K562 (cell line): ENCODE data around the gene WDR20. TPM values are rescaled to one million over a fixed set of nuclear protein-coding genes. Genes with fewer than 3 reads are reported as not detected.

Source experiments
- ATAC-seq: fragments of 200-7000 bp; cut with Tn5 transposase; 3 replicates; pipeline ENCODE4 v1.9.1; 2020; ENCODE audit warnings: moderate library complexity
- BruUV-seq: library from RNA; stranded (reverse); fragments of 400-500 nt; replicated peaks from 2 replicates; lab custom pipeline; 2021; lab: Mats Ljungman, UMichigan
- CTCF ChIA-PET: fragments of 300-600 bp; formaldehyde crosslinking; extraction: SDS; loops from one replicate; lab custom pipeline; 2021; ENCODE audit warnings: low intra/inter-chr PET ratio; lab: Yijun Ruan, JAX
- POLR2A ChIA-PET: fragments of 300-600, 350-650 bp; sonication (Branson Sonifier 250); formaldehyde crosslinking; extraction: SDS; loops from one replicate; lab custom pipeline; 2021; ENCODE audit warnings: antibody characterized with exemption, inconsistent platforms; lab: Yijun Ruan, JAX
- DNase-seq, 4 experiments: peaks; one replicate each; pipeline versions ENCODE4 v3.0.0 to v3.0.0-alpha.2; 2011 to 2018; ENCODE audit warnings: low spot score in 3 of 4, mixed read lengths in 3 of 4; ENCODE audit errors: extremely low read depth in 1 of 4
- FAIRE-seq: peaks from 2 replicates; lab custom pipeline; 2011; peaks lifted over from hg19 to GRCh38; lab: Jason Lieb, UNC
- H2AFZ ChIP-seq: 2 replicates; pipeline ENCODE4 v1.6.0; 2011; ENCODE audit warnings: low read depth, low read length, control low read depth, inconsistent platforms
- H3K27ac ChIP-seq: fragments of 200-600 bp; 3 replicates; pipeline ENCODE4 v1.8.0; 2011; ENCODE audit warnings: low read depth, mild to moderate bottlenecking, control low read depth, inconsistent platforms, low read length, moderate library complexity, mixed read lengths; ENCODE audit errors: extremely low read depth
- H3K27me3 ChIP-seq, 2 experiments: fragments of 300-600 bp in 1 of 2; 2 replicates in 1 of 2; 3 replicates in 1 of 2; pipeline versions ENCODE4 v1.6.0 to v1.8.0; 2011; ENCODE audit warnings: inconsistent platforms in 2 of 2, low read length in 2 of 2, mild to moderate bottlenecking in 1 of 2, mixed read lengths in 1 of 2, moderate library complexity in 1 of 2; ENCODE audit not compliant: control insufficient read depth in 2 of 2, insufficient read depth in 2 of 2
- H3K36me3 ChIP-seq: fragments of 300-600 bp; 3 replicates; pipeline ENCODE4 v1.8.0; 2011; ENCODE audit warnings: mild to moderate bottlenecking, low read length, inconsistent platforms; ENCODE audit not compliant: control insufficient read depth, insufficient read depth
- H3K4me1 ChIP-seq, 2 experiments: fragments of 200-600 bp in 1 of 2; replicated peaks in 1 of 2; 2 replicates in 1 of 2; 3 replicates in 1 of 2; pipeline versions ENCODE4 v1.5.1 to v1.8.0; 2011; ENCODE audit warnings: inconsistent platforms in 2 of 2, low read length in 2 of 2, mild to moderate bottlenecking in 1 of 2, mixed read lengths in 1 of 2, moderate library complexity in 1 of 2; ENCODE audit not compliant: control insufficient read depth in 2 of 2, insufficient read depth in 2 of 2
- H3K4me2 ChIP-seq: 2 replicates; pipeline ENCODE4 v1.6.1; 2011; ENCODE audit warnings: low read length, control low read depth, inconsistent platforms, mixed read lengths; ENCODE audit not compliant: insufficient read depth
- H3K4me3 ChIP-seq: fragments of 200-600 bp; sonication (generic), shearing (Covaris generic); 2 replicates; pipeline ENCODE4 v1.5.1; 2016; ENCODE audit warnings: control low read depth, inconsistent platforms
- H3K79me2 ChIP-seq: fragments of 200-600 bp; 3 replicates; pipeline ENCODE4 v1.8.0; 2011; ENCODE audit warnings: low read length, inconsistent platforms; ENCODE audit not compliant: control insufficient read depth, insufficient read depth
- H3K9ac ChIP-seq, 2 experiments: 2 replicates each; pipeline versions ENCODE4 v1.6.0 to v1.6.1; 2011; ENCODE audit warnings: low read depth in 2 of 2, low read length in 2 of 2, control low read depth in 1 of 2, inconsistent platforms in 1 of 2, mild to moderate bottlenecking in 1 of 2, mixed read lengths in 1 of 2; ENCODE audit not compliant: insufficient read depth in 1 of 2
- H3K9me1 ChIP-seq: one replicate; pipeline ENCODE4 v1.6.0; 2011; ENCODE audit warnings: inconsistent platforms, mild to moderate bottlenecking, low read length, moderate library complexity; ENCODE audit not compliant: control insufficient read depth, insufficient read depth
- H3K9me3 ChIP-seq: replicated peaks from 2 replicates; pipeline ENCODE4 v1.5.1; 2011; ENCODE audit warnings: low read depth, low read length, inconsistent platforms; ENCODE audit not compliant: control insufficient read depth, insufficient read depth
- H4K20me1 ChIP-seq: replicated peaks from 2 replicates; pipeline ENCODE4 v1.6.1; 2011; ENCODE audit warnings: low read length, inconsistent platforms, mixed read lengths; ENCODE audit not compliant: control insufficient read depth, insufficient read depth
- BMI1 ChIP-seq: fragments of 150-350 bp; IDR thresholded peaks from 2 replicates; pipeline ENCODE4 v1.6.1; 2014; ENCODE audit warnings: low read length
- CBX2 ChIP-seq: fragments of 200-600 bp; sonication (generic); IDR thresholded peaks from one replicate; pipeline ENCODE4 v1.6.1; 2012; ENCODE audit warnings: mild to moderate bottlenecking, low read length, inconsistent platforms; ENCODE audit not compliant: insufficient read depth, poor library complexity, severe bottlenecking
- CBX8 ChIP-seq: fragments of 200-600 bp; sonication (generic); IDR thresholded peaks from 2 replicates; pipeline ENCODE4 v1.6.1; 2012; ENCODE audit warnings: borderline replicate concordance, mixed run types, low read depth, mild to moderate bottlenecking, moderate library complexity, mixed read lengths, low read length, control low read depth, inconsistent platforms; ENCODE audit not compliant: poor library complexity, severe bottlenecking; ENCODE audit errors: extremely low read depth
- FOSL1 ChIP-seq: fragments of 200-800 bp; sonication (Bioruptor generic); conservative IDR thresholded peaks from 2 replicates; pipeline ENCODE4 v1.6.1; 2016; ENCODE audit warnings: missing genetic modification characterization, missing compliant biosample characterization
- ZNF444 ChIP-seq: fragments of 250-450 bp; sonication (Bioruptor Pico); IDR thresholded peaks from 2 replicates; pipeline ENCODE4 v1.4.0; 2020; ENCODE audit warnings: mild to moderate bottlenecking, moderate library complexity
- ZNF79 ChIP-seq: fragments of 250-450 bp; sonication (Bioruptor Pico); IDR thresholded peaks from 2 replicates; pipeline ENCODE4 v1.4.0; 2020; ENCODE audit warnings: low read depth, mild to moderate bottlenecking, moderate library complexity
- WGBS: fragments of 100-300 bp; shearing (Covaris generic); methylation state at CpG from one replicate; pipeline ENCODE4 v1.1.6; 2016; ENCODE audit warnings: low coverage, mixed read lengths; ENCODE audit not compliant: insufficient coverage; ENCODE audit errors: missing lambda C conversion rate; 5-methylcytosine and 5-hydroxymethylcytosine counted together
- in situ Hi-C: fragments of 300-500 bp; cut with MboI; formaldehyde crosslinking; loops from 4 replicates; pipeline ENCODE4 v1.15.0; 2018; ENCODE audit warnings: inconsistent platforms, mixed read lengths
- intact Hi-C: fragments of 100-400 bp; cut with micrococcal nuclease; formaldehyde crosslinking; loops from 2 replicates; pipeline ENCODE4 v1.14.2; 2022
- polyA plus RNA-seq, 8 experiments: library from polyadenylated mRNA; depleted of rRNA in 4 of 8; stranded (reverse) in 5 of 8; unstranded in 3 of 8; fragments of >200 nt; fragmentation: Nextera tagmentation in 2 of 8; fragmentation: Illumina TruSeq in 1 of 8; extraction: Ambion mirVana in 2 of 8; extraction: Trizol in 1 of 8; gene quantifications; 2 replicates each; pipeline versions ENCODE4 v1.2.1 to v1.2.3, GENCODE V29; 2011 to 2014; ENCODE audit warnings: inconsistent platforms in 1 of 8, missing spikeins in 1 of 8
- total RNA-seq, 7 experiments: library from RNA; depleted of rRNA in 6 of 7; stranded (reverse); fragments of >200 nt in 6 of 7; fragmentation: Illumina TruSeq in 2 of 7; extraction: Trizol in 2 of 7; gene quantifications; 2 replicates each; pipeline versions ENCODE4 v1.2.1 to v1.2.3, GENCODE V29; 2011 to 2021; ENCODE audit warnings: low replicate concordance in 1 of 7
- TF ChIP-seq, protein P1 (sequence below): fragments of 450-650 bp; IDR thresholded peaks from 2 replicates; pipeline ENCODE4 v1.6.1; 2017; ENCODE audit warnings: antibody characterized with exemption, mild to moderate bottlenecking

The WDR20 gene
- total and polyA plus RNA-seq, 9 of the 15 experiments (the other 6 are each of a cell fraction or from before 2014, with no cell fraction given): 7.0 to 15.3 (median 11.8) TPM

DNA sequence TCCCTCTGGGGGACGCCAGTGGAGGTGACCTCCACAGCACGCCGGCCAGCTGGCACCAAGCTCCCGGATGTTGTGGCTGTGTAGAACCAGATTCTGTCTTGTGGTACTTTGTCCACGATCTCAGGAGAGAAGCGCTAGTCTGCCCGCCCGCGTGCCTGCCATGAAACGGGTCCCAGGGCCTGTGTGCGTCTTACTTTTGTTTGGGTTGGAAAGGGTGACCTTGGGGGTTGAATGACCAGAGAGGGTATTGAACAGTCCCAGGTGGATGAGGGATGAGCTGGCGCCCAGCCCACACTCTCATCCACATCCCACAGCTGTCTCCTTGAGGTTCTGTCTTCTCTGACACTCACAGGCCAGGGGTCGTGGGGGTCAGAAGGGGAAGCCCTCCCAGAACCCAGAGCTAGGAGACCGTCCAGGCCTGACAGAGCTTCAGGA is 78.3 kb downstream of the WDR20 start (continued):
- TF ChIP-seq, protein P1, sequence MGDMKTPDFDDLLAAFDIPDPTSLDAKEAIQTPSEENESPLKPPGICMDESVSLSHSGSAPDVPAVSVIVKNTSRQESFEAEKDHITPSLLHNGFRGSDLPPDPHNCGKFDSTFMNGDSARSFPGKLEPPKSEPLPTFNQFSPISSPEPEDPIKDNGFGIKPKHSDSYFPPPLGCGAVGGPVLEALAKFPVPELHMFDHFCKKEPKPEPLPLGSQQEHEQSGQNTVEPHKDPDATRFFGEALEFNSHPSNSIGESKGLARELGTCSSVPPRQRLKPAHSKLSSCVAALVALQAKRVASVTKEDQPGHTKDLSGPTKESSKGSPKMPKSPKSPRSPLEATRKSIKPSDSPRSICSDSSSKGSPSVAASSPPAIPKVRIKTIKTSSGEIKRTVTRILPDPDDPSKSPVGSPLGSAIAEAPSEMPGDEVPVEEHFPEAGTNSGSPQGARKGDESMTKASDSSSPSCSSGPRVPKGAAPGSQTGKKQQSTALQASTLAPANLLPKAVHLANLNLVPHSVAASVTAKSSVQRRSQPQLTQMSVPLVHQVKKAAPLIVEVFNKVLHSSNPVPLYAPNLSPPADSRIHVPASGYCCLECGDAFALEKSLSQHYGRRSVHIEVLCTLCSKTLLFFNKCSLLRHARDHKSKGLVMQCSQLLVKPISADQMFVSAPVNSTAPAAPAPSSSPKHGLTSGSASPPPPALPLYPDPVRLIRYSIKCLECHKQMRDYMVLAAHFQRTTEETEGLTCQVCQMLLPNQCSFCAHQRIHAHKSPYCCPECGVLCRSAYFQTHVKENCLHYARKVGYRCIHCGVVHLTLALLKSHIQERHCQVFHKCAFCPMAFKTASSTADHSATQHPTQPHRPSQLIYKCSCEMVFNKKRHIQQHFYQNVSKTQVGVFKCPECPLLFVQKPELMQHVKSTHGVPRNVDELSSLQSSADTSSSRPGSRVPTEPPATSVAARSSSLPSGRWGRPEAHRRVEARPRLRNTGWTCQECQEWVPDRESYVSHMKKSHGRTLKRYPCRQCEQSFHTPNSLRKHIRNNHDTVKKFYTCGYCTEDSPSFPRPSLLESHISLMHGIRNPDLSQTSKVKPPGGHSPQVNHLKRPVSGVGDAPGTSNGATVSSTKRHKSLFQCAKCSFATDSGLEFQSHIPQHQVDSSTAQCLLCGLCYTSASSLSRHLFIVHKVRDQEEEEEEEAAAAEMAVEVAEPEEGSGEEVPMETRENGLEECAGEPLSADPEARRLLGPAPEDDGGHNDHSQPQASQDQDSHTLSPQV: no peak
- TF ChIP-seq ZNF444 (CRISPR knock-in tag): no peak
- TF ChIP-seq BMI1: no peak

DNA sequence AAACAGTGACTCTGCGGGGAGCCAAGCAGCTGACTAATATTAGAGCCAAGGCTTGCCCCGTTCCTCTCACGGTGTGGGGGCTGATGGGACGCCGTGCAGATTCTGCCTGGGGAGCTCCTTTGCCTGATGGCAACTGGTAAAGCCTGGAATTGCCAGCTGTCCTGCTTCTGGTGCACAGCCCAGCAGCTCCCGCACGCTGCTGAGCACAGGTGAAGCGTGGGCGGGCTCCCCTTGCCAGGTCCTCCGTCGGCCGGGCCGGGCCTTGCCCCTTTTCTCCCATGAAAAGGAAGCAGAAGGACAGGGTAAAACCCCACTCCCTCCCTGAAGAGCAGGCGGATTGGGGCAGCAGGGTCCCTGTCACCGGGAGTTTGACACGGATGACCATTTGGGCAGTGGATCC is 79.0 kb downstream of the WDR20 start:
- no peak overlapping the region for H3K4me2 ChIP-seq
- ATAC-seq (no peak), FAIRE-seq (no peak)
- H4K20me1 ChIP-seq: no peaks in the 10 kb centered on the region
- no peak overlapping the region for H3K9ac ChIP-seq
- in situ Hi-C loops (no loop called here), intact Hi-C loops (no loop called here)
- CTCF ChIA-PET: interaction anchor here (0.6 kb wide), 1 partner anchor 17 kb away, joined by 3 read pairs; no protein-coding TSS in a partner anchor
- no peaks in the 10 kb centered on the region for H3K9me1 ChIP-seq
- peaks cover 3% of the 10 kb centered on the region; the same call in 1 of the 3 replicates for H3K36me3 ChIP-seq
- H3K9me3 ChIP-seq: no peaks in the 10 kb centered on the region
- BruUV-seq: no TSS peak
- no peaks in the 10 kb centered on the region for H3K27me3 ChIP-seq
- no peak overlapping the region for H3K4me3 ChIP-seq
- no peak overlapping the region for H2AFZ ChIP-seq
- no peak overlapping the region for H3K27ac ChIP-seq
- TF ChIP-seq CBX8 (no peak), CBX2 (no peak), ZNF79 (CRISPR knock-in tag) (no peak), FOSL1 (tag) (no peak)
- TF ChIP-seq, all 486 proteins: peak for 0
- no peak for DNase-seq
- POLR2A ChIA-PET: interaction anchor here (0.5 kb wide), 1 partner anchor 80 kb away, joined by 6 read pairs; no protein-coding TSS in a partner anchor
- 94% methylated on average over 5 of the region's 16 CpGs for WGBS
- Histone ChIP-seq H3K4me1 (peaks cover 0 to 14% of the 10 kb centered on the region in 2 experiments; a peak in 2 of 5 replicates), H3K79me2 (no peaks in the 10 kb centered on the region; the same call in 1 of the 3 replicates)
